PFSK-1 (cell line): Measurements from ENCODE around the gene GRK5.

Experiments used
- FOXP2 ChIP-seq: optimal IDR thresholded peaks from 2 replicates; pipeline ENCODE3; 2011; ENCODE audit warnings: borderline replicate concordance, control low read depth, inconsistent platforms; ENCODE audit not compliant: insufficient read depth; ENCODE audit errors: extremely low read length, extremely low read depth
- POLR2AphosphoS5 ChIP-seq: IDR thresholded peaks from 2 replicates; pipeline ENCODE4 v1.6.1; 2012; ENCODE audit warnings: low read depth, mild to moderate bottlenecking, control low read depth, low read length, moderate library complexity
- REST ChIP-seq, 2 experiments: IDR thresholded peaks; 2 replicates each; pipeline versions ENCODE4 v1.6.1 to v1.8.0; 2011 to 2012; ENCODE audit warnings: low read depth in 2 of 2, low read length in 2 of 2, control low read depth in 1 of 2, inconsistent platforms in 1 of 2, mild to moderate bottlenecking in 1 of 2, moderate library complexity in 1 of 2; ENCODE audit not compliant: insufficient read depth in 1 of 2
- SIN3A ChIP-seq: IDR thresholded peaks from 2 replicates; pipeline ENCODE4 v1.6.1; 2012; ENCODE audit warnings: mild to moderate bottlenecking, low read length, moderate library complexity, borderline replicate concordance; ENCODE audit not compliant: insufficient read depth
- TAF1 ChIP-seq: IDR thresholded peaks from 2 replicates; pipeline ENCODE4 v1.6.1; 2012; ENCODE audit warnings: low read length, control low read depth, borderline replicate concordance; ENCODE audit not compliant: insufficient read depth

Gene GRK5

DNA sequence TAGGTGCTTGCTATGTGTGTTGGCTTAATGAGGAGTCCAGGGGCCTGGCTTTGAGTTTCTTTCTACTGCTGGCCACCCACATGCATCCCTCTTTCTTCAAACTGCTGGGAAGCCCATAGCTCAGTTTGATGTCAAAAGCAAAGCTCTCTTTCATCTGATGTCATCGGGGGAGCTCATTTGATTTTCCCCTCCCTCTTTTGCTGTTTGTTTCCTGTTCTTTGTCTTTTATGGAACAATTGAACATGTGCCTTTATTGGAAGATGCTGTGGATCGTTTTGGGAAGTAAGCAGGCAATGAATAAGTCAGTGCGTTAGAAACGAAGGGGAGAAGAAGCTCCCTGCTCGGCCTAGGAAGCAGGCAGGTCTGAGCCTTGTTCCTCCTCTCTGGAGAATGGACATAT, 140.7 kb downstream of the GRK5 start:
- TF ChIP-seq TAF1 (no peak), REST (IDR thresholded peaks at IDR 0.05; ENCODE audit: insufficient read depth in 1 of 2, low read depth in 2 of 2, low read length in 2 of 2) (no peak), FOXP2 (no peak), SIN3A (no peak), POLR2AphosphoS5 (no peak)

DNA sequence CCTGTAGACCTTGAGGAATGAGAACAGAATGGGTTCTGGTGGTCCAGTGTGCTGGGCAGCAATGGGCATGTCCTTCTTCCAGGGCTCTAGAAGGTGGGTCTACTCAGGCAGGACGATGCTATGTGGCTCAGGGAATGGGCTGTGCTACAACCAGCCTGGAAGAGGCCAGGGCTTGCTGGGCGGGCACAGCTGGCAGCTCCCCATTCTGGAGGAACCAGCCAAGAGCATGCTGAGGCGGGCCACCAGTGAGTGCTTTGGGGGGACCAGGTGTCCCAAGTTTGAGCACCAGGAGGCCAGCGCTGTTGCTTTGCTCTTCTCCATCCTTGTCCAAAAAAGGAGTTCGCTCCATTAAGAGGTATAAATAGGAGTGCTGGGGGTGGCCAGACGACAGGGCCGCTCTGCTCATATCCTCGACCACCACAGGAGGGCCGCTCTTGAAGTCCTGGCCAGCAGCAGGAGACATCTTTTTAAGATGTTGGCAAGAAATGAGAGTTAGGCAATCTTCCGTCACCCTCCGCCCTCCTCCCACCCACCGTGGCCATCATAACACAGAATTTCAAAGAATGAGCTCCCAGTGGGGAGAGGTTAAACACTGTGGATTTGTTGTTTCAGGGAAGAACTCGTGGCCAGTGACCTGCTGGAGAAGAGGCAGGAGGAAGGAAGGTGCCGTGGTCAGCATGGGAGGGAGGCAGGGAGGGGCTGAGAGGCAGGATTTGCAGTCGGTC, 141.3 kb downstream of the GRK5 start:
- TF ChIP-seq FOXP2 (no peak), REST (IDR thresholded peaks at IDR 0.05; ENCODE audit: insufficient read depth in 1 of 2, low read depth in 2 of 2, low read length in 2 of 2) (no peak), POLR2AphosphoS5 (no peak), TAF1 (no peak), SIN3A (no peak)

- no peak for TF ChIP-seq SIN3A
- TF ChIP-seq REST (IDR thresholded peaks at IDR 0.05; ENCODE audit: insufficient read depth in 1 of 2, low read depth in 2 of 2, low read length in 2 of 2), result no peak
- TF ChIP-seq POLR2AphosphoS5, result no peak
- TF ChIP-seq FOXP2, result no peak
- no peak for TF ChIP-seq TAF1
Measured at GRCh38 chr10:119349341-119349740, 142.0 kb downstream of the GRK5 start.

DNA sequence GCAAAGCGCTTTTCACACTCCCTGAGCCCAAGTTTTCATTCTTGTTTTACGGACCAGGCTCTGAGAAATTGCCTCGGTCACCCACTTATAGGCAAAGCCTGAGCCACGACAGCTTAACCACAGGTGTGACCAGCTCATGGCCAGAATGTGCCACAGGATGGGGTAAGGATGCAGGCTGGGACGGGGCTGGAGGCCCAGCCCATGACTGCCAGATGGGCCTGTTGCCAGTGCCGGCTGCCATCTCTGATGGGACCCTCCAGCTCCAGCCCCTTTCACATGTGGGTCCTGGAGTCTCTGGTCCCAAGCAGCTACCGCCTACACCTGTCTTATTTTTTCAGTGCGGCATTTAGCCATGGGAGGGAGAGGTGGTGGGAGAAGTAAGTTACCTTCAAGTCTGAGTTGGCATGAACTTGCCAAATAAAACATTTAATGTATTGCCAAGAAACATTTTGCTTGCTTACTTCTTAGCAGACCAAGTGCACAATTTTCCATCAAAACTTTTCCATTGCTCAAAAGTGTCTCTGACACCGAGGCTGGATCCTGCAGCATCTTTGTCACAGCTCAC, 142.6 kb downstream of the GRK5 start:
- TF ChIP-seq REST (IDR thresholded peaks at IDR 0.05; ENCODE audit: insufficient read depth in 1 of 2, low read depth in 2 of 2, low read length in 2 of 2) (no peak), SIN3A (no peak), TAF1 (no peak), POLR2AphosphoS5 (no peak), FOXP2 (no peak)
